Measurements from ENCODE around the gene SLC22A7. TPM values are rescaled to one million over a fixed set of nuclear protein-coding genes. Genes with fewer than 3 reads are reported as not detected.
A peak's percentile ranks its signal among the peaks of the same experiment; 100 is the strongest.

SLC22A7 gene
- total and polyA plus RNA-seq, 2 experiments from 2014 or later = 0.51 TPM; not detected in 1

GRCh38 chr6:43286980-43287716 is 10.9 kb upstream of the SLC22A7 start:
- Histone ChIP-seq H3K27me3 (peaks cover 7% of the 10 kb centered on the region), H3K9me3 (ENCODE audit: low read depth) (no peaks in the 10 kb centered on the region), H3K36me3 (no peaks in the 10 kb centered on the region), H3K4me1 (ENCODE audit: low read depth) (no peaks in the 10 kb centered on the region), H3K27ac (no peak overlapping the region), H3K4me3 (no peak overlapping the region)
- peak; percentile 19 for TF ChIP-seq CTCF (IDR thresholded peaks at IDR 0.05; ENCODE audit: low read depth, low read length)
- DNase-seq (ENCODE audit: low read depth in 1 of 2, low spot score in 1 of 2) = peak in 1 of 2 donors; percentile 56

- Histone ChIP-seq H3K4me3 (no peak overlapping the region), H3K9me3 (ENCODE audit: low read depth) (no peaks in the 10 kb centered on the region), H3K27ac (no peak overlapping the region), H3K27me3 (peaks cover 7% of the 10 kb centered on the region), H3K36me3 (no peaks in the 10 kb centered on the region), H3K4me1 (ENCODE audit: low read depth) (no peaks in the 10 kb centered on the region)
- no peak for TF ChIP-seq CTCF (IDR thresholded peaks at IDR 0.05; ENCODE audit: low read depth, low read length)
- DNase-seq (ENCODE audit: low read depth in 1 of 2, low spot score in 1 of 2) = no peak
Measured at GRCh38 chr6:43287717-43288679, 10.1 kb upstream of the SLC22A7 start.

GRCh38 chr6:43290339-43290904 is 7.6 kb upstream of the SLC22A7 start:
- no peaks in the 10 kb centered on the region for H3K9me3 ChIP-seq (ENCODE audit: low read depth)
- no peak overlapping the region for H3K4me3 ChIP-seq
- no peaks in the 10 kb centered on the region for H3K27me3 ChIP-seq
- no peaks in the 10 kb centered on the region for H3K4me1 ChIP-seq (ENCODE audit: low read depth)
- H3K27ac ChIP-seq = no peak overlapping the region
- no peak for DNase-seq (ENCODE audit: low read depth in 1 of 2, low spot score in 1 of 2)
- H3K36me3 ChIP-seq = no peaks in the 10 kb centered on the region
- no peak for TF ChIP-seq CTCF (IDR thresholded peaks at IDR 0.05; ENCODE audit: low read depth, low read length)

GRCh38 chr6:43290905-43291355 is 7.1 kb upstream of the SLC22A7 start:
- TF ChIP-seq CTCF (IDR thresholded peaks at IDR 0.05; ENCODE audit: low read depth, low read length) = no peak
- H3K4me1 ChIP-seq (ENCODE audit: low read depth) = no peaks in the 10 kb centered on the region
- H3K27ac ChIP-seq = no peak overlapping the region
- H3K4me3 ChIP-seq = no peak overlapping the region
- no peaks in the 10 kb centered on the region for H3K27me3 ChIP-seq
- no peaks in the 10 kb centered on the region for H3K9me3 ChIP-seq (ENCODE audit: low read depth)
- H3K36me3 ChIP-seq = no peaks in the 10 kb centered on the region
- no peak for DNase-seq (ENCODE audit: low read depth in 1 of 2, low spot score in 1 of 2)

- no peak for DNase-seq (ENCODE audit: low read depth in 1 of 2, low spot score in 1 of 2)
- Histone ChIP-seq H3K4me1 (ENCODE audit: low read depth) (no peaks in the 10 kb centered on the region), H3K9me3 (ENCODE audit: low read depth) (no peaks in the 10 kb centered on the region), H3K36me3 (no peaks in the 10 kb centered on the region), H3K27ac (no peak overlapping the region), H3K4me3 (no peak overlapping the region), H3K27me3 (no peaks in the 10 kb centered on the region)
- no peak for TF ChIP-seq CTCF (IDR thresholded peaks at IDR 0.05; ENCODE audit: low read depth, low read length)
Measured at GRCh38 chr6:43291708-43292107, 6.4 kb upstream of the SLC22A7 start.

Data from cardiac muscle cell (in vitro differentiated cells and primary cell).